HepG2 (cell line): ENCODE data around the gene ARHGAP26. TPM values are rescaled to one million over a fixed set of nuclear protein-coding genes. Genes with fewer than 3 reads are reported as not detected.

ENCODE experiments used
- ATAC-seq: fragments of 200-7000 bp; cut with Tn5 transposase; 3 replicates; pipeline ENCODE4 v1.9.1; 2020; ENCODE audit warnings: mild to moderate bottlenecking, moderate library complexity
- BruUV-seq: library from RNA; stranded (reverse); fragments of 400-500 nt; replicated peaks from 2 replicates; lab custom pipeline; 2021; lab: Mats Ljungman, UMichigan
- CTCF ChIA-PET: fragments of 300-600 bp; formaldehyde crosslinking; extraction: SDS; loops from one replicate; lab custom pipeline; 2021; ENCODE audit warnings: low total read pairs, inconsistent platforms, low intra/inter-chr PET ratio; lab: Yijun Ruan, JAX
- POLR2A ChIA-PET: fragments of 350-600 bp; sonication (Branson Sonifier 250); formaldehyde crosslinking; loops from one replicate; lab custom pipeline; 2020; ENCODE audit warnings: antibody characterized with exemption, inconsistent platforms; lab: Yijun Ruan, JAX
- DNase-seq: peaks from one replicate; pipeline ENCODE4 v3.0.0-alpha.2; 2015; ENCODE audit warnings: low spot score
- FAIRE-seq: peaks from 3 replicates; lab custom pipeline; 2011; peaks lifted over from hg19 to GRCh38; lab: Jason Lieb, UNC
- H2AFZ ChIP-seq: one replicate; pipeline ENCODE4 v1.6.1; 2011; ENCODE audit warnings: low read length, inconsistent platforms
- H3K27ac ChIP-seq: fragments of 300-600 bp; 3 replicates; pipeline ENCODE4 v1.8.0; 2011; ENCODE audit warnings: mixed run types, mild to moderate bottlenecking, mixed read lengths, low read length, inconsistent platforms; ENCODE audit not compliant: insufficient read depth; ENCODE audit errors: extremely low read length
- H3K27me3 ChIP-seq, 2 experiments: fragments of 200-600 bp in 1 of 2; 2 replicates in 1 of 2; 3 replicates in 1 of 2; pipeline versions ENCODE4 v1.6.0 to v1.8.0; 2011; ENCODE audit warnings: low read length in 2 of 2, mild to moderate bottlenecking in 2 of 2, moderate library complexity in 2 of 2, inconsistent platforms in 1 of 2; ENCODE audit not compliant: insufficient read depth in 2 of 2, control insufficient read depth in 1 of 2
- H3K36me3 ChIP-seq, 2 experiments: fragments of 200-600 bp in 1 of 2; replicated peaks in 1 of 2; 2 replicates in 1 of 2; 3 replicates in 1 of 2; pipeline versions ENCODE4 v1.5.1 to v1.8.0; 2011; ENCODE audit warnings: low read length in 2 of 2, inconsistent platforms in 1 of 2; ENCODE audit not compliant: insufficient read depth in 2 of 2, control insufficient read depth in 1 of 2
- H3K4me1 ChIP-seq: 2 replicates; pipeline ENCODE4 v1.5.1; 2012; ENCODE audit warnings: low read length, inconsistent platforms; ENCODE audit not compliant: insufficient read depth
- H3K4me2 ChIP-seq: 2 replicates; pipeline ENCODE4 v1.6.0; 2011; ENCODE audit warnings: low read depth, low read length, inconsistent platforms
- H3K4me3 ChIP-seq, 3 experiments: fragments of 200-600 bp in 1 of 3; sonication (generic), shearing (Covaris generic) in 1 of 3; replicated peaks in 1 of 3; 2 replicates each; pipeline ENCODE4 v1.5.1; 2011 to 2016; ENCODE audit warnings: low read length in 3 of 3, inconsistent platforms in 2 of 3, low read depth in 2 of 3, mild to moderate bottlenecking in 2 of 3, control low read depth in 1 of 3, mixed read lengths in 1 of 3; ENCODE audit not compliant: insufficient read depth in 1 of 3
- H3K79me2 ChIP-seq: one replicate; pipeline ENCODE4 v1.6.1; 2011; ENCODE audit warnings: low read length, inconsistent platforms; ENCODE audit not compliant: insufficient read depth
- H3K9ac ChIP-seq: 2 replicates; pipeline ENCODE4 v1.6.0; 2011; ENCODE audit warnings: mild to moderate bottlenecking, low read depth, low read length, inconsistent platforms; ENCODE audit not compliant: insufficient read depth
- H3K9me3 ChIP-seq: 2 replicates; pipeline ENCODE4 v1.5.1; 2012; ENCODE audit warnings: mild to moderate bottlenecking, low read length
- H4K20me1 ChIP-seq: 2 replicates; pipeline ENCODE4 v1.6.0; 2011; ENCODE audit warnings: inconsistent platforms, mild to moderate bottlenecking, low read length, moderate library complexity; ENCODE audit not compliant: insufficient read depth
- CBX2 ChIP-seq, 2 experiments: fragments of 200-600 bp in 1 of 2; sonication (generic); formaldehyde crosslinking in 1 of 2; IDR thresholded peaks; 2 replicates each; pipeline versions ENCODE4 v1.7.0 to v1.8.1; 2018 to 2022; ENCODE audit warnings: low read depth in 2 of 2, low read length in 1 of 2, mild to moderate bottlenecking in 1 of 2, missing genetic modification reagents in 1 of 2
- HOXA3 ChIP-seq: sonication (generic); formaldehyde crosslinking; IDR thresholded peaks from 2 replicates; pipeline ENCODE4 v1.5.0; 2020; ENCODE audit warnings: missing genetic modification reagents
- SRSF4 ChIP-seq: fragments of 200-400 bp; formaldehyde crosslinking; IDR thresholded peaks from one replicate; pipeline ENCODE4 v1.6.1; 2018; ENCODE audit warnings: mild to moderate bottlenecking, low read depth, low read length, moderate library complexity; ENCODE audit not compliant: poor library complexity, severe bottlenecking
- WGBS: methylation state at CpG from one replicate; pipeline ENCODE4 v1.1.6; 2017; ENCODE audit warnings: low lambda C conversion rate; 5-methylcytosine and 5-hydroxymethylcytosine counted together
- in situ Hi-C: cut with HindIII; loops from 2 replicates; pipeline ENCODE4 v1.10.0; 2017; ENCODE audit warnings: low pct_unique_long_range_greater_than_20kb; ENCODE audit not compliant: extremely low pct_ligation_motif_present
- intact Hi-C: fragments of 100-400 bp; cut with micrococcal nuclease; formaldehyde crosslinking; loops from one replicate; pipeline ENCODE4 v1.10.0; 2022; ENCODE audit not compliant: unreplicated experiment
- polyA plus RNA-seq, 8 experiments: library from polyadenylated mRNA; depleted of rRNA in 3 of 8; stranded (reverse) in 7 of 8; unstranded in 1 of 8; fragments of >200 nt; fragmentation: Illumina TruSeq in 4 of 8; extraction: Trizol in 4 of 8; gene quantifications; 2 replicates each; pipeline versions ENCODE4 v1.2.1 to v1.2.3, GENCODE V29; 2011 to 2016; ENCODE audit warnings: low read depth in 4 of 8, missing spikeins in 1 of 8, mixed read lengths in 1 of 8; ENCODE audit not compliant: insufficient read depth in 1 of 8
- total RNA-seq, 5 experiments: library from RNA; depleted of rRNA; stranded (reverse); fragments of >200 nt; fragmentation: Illumina TruSeq; extraction: Trizol; gene quantifications; 2 replicates each; pipeline ENCODE4 v1.2.3, GENCODE V29; 2016; ENCODE audit warnings: low read depth in 1 of 5
- TF ChIP-seq, protein P1 (sequence below): IDR thresholded peaks from 2 replicates; pipeline ENCODE4 v1.6.1; 2016
- TF ChIP-seq, protein P2 (sequence below): sonication (generic); formaldehyde crosslinking; IDR thresholded peaks from 2 replicates; pipeline ENCODE4 v1.9.0; 2021; ENCODE audit warnings: missing genetic modification reagents, mild to moderate bottlenecking, borderline replicate concordance
- TF ChIP-seq, protein P3 (sequence below): sonication (generic); formaldehyde crosslinking; IDR thresholded peaks from 2 replicates; pipeline ENCODE4 v1.5.0; 2020; ENCODE audit warnings: mild to moderate bottlenecking, missing genetic modification reagents, borderline replicate concordance

The ARHGAP26 gene
- total and polyA plus RNA-seq, 2 of the 13 experiments (the other 11 are each of a cell fraction or from before 2014, with no cell fraction given) = 9.6 to 18.2 TPM

DNA sequence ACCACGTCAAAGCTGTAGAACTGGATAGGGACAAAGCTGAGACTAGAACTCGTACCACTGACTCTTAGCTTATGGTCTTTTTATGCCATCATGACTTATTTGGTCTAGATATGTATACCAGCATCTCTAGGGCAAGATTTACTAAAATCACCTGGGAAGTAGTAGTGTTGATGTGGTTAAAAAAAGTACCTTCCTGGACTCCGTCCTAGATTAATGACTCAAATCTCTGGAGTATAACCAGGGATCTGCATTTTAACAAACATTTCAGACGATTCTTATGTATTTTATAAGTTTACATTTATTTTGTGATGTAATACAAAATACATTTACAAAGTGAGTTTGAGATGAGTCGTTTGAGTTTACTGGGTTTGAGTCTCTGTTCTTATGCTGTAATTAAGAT is 68.7 kb downstream of the ARHGAP26 start:
- Histone ChIP-seq H3K79me2 (peaks cover 54% of the 10 kb centered on the region), H3K9me3 (no peaks in the 10 kb centered on the region), H3K27me3 (no peaks in the 10 kb centered on the region), H4K20me1 (no peaks in the 10 kb centered on the region), H3K4me3 (no peak overlapping the region), H3K4me1 (peaks cover 69% of the 10 kb centered on the region), H2AFZ (no peak overlapping the region), H3K36me3 (no peaks in the 10 kb centered on the region), H3K4me2 (no peak overlapping the region), H3K9ac (no peak overlapping the region), H3K27ac (no peak overlapping the region)
- TF ChIP-seq, protein P1, sequence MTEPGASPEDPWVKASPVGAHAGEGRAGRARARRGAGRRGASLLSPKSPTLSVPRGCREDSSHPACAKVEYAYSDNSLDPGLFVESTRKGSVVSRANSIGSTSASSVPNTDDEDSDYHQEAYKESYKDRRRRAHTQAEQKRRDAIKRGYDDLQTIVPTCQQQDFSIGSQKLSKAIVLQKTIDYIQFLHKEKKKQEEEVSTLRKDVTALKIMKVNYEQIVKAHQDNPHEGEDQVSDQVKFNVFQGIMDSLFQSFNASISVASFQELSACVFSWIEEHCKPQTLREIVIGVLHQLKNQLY = no peak
- TF ChIP-seq, protein P2, sequence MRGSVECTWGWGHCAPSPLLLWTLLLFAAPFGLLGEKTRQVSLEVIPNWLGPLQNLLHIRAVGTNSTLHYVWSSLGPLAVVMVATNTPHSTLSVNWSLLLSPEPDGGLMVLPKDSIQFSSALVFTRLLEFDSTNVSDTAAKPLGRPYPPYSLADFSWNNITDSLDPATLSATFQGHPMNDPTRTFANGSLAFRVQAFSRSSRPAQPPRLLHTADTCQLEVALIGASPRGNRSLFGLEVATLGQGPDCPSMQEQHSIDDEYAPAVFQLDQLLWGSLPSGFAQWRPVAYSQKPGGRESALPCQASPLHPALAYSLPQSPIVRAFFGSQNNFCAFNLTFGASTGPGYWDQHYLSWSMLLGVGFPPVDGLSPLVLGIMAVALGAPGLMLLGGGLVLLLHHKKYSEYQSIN = no peak
- TF ChIP-seq SRSF4 (no peak), CBX2 (IDR thresholded peaks at IDR 0.05; ENCODE audit: low read depth, low read length) (no peak), CBX2 (CRISPR knock-in tag; IDR thresholded peaks at IDR 0.05; ENCODE audit: low read depth) (no peak), HOXA3 (CRISPR knock-in tag) (no peak)
- TF ChIP-seq, protein P3, sequence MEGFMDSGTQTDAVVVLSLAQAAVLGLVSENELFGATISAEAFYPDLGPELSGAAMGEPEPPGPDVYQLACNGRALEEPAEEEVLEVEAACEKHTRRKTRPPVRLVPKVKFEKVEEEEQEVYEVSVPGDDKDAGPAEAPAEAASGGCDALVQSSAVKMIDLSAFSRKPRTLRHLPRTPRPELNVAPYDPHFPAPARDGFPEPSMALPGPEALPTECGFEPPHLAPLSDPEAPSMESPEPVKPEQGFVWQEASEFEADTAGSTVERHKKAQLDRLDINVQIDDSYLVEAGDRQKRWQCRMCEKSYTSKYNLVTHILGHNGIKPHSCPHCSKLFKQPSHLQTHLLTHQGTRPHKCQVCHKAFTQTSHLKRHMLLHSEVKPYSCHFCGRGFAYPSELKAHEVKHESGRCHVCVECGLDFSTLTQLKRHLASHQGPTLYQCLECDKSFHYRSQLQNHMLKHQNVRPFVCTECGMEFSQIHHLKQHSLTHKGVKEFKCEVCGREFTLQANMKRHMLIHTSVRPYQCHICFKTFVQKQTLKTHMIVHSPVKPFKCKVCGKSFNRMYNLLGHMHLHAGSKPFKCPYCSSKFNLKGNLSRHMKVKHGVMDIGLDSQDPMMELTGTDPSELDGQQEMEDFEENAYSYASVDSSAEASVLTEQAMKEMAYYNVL (CRISPR knock-in tag) = no peak
- FAIRE-seq = no peak
- ATAC-seq = no peak
- WGBS = 86% methylated on average over 5 of the region's 5 CpGs
- no peak for DNase-seq
- BruUV-seq = no TSS peak
- in situ Hi-C loops (no loop called here), intact Hi-C loops (no loop called here)
- ChIA-PET CTCF (no interaction called here), POLR2A (no interaction called here)
